Sigmoid colon (tissue), 7 donors: ENCODE results near the gene TSEN54. TPM values are rescaled to one million over a fixed set of nuclear protein-coding genes. Genes with fewer than 3 reads are reported as not detected.
A peak's percentile ranks its signal among the peaks of the same experiment; 100 is the strongest.
"Not testable (repeated sequence)": the region's sequence is repeated elsewhere in the genome, so short reads cannot be mapped to it uniquely, and the experiment has no call there.

ENCODE experiments used
- DNase-seq: peaks from one replicate; pipeline ENCODE4 v3.0.0-alpha.2; 2019
- H3K27ac ChIP-seq, 4 donors: fragments of 200-600 bp; sonication (generic); one replicate each; pipeline ENCODE4 v1.5.1; 2016 to 2019; ENCODE audit warnings: mild to moderate bottlenecking in 1 of 4
- H3K27me3 ChIP-seq, 3 donors: fragments of 200-600 bp; sonication (generic); one replicate each; pipeline ENCODE4 v1.5.1; 2019; ENCODE audit warnings: mild to moderate bottlenecking in 1 of 3
- H3K36me3 ChIP-seq, 4 donors: fragments of 200-600 bp; sonication (generic); one replicate each; pipeline ENCODE4 v1.5.1; 2016 to 2019
- H3K4me1 ChIP-seq, 4 donors: fragments of 200-600 bp; sonication (generic); one replicate each; pipeline ENCODE4 v1.5.1; 2017 to 2019
- H3K4me3 ChIP-seq, 4 donors: fragments of 200-600 bp; sonication (generic); one replicate each; pipeline ENCODE4 v1.5.1; 2017 to 2019; ENCODE audit warnings: mild to moderate bottlenecking in 2 of 4, moderate library complexity in 1 of 4
- H3K9me3 ChIP-seq, 4 donors: fragments of 200-600 bp in 3 of 4; sonication (generic) in 3 of 4; one replicate each; pipeline versions ENCODE4 v1.5.1 to v1.6.1; 2013 to 2019
- EP300 ChIP-seq, 4 donors: sonication (generic); formaldehyde crosslinking; IDR thresholded peaks; one replicate each; pipeline ENCODE4 v1.6.1; 2017; ENCODE audit warnings: antibody characterized with exemption in 4 of 4
- POLR2A ChIP-seq, 2 donors: fragments of 450-650 bp; IDR thresholded peaks; one replicate each; pipeline ENCODE4 v1.6.1; 2016; ENCODE audit warnings: antibody characterized with exemption in 2 of 2, mild to moderate bottlenecking in 2 of 2, moderate library complexity in 2 of 2
- POLR2AphosphoS5 ChIP-seq, 4 donors: sonication (generic); formaldehyde crosslinking; IDR thresholded peaks; one replicate each; pipeline ENCODE4 v1.6.1; 2017; ENCODE audit warnings: antibody characterized with exemption in 4 of 4
- WGBS, 2 donors: extraction: QIAGEN DNeasy Blood & Tissue Kit; methylation state at CpG; one replicate each; pipeline ENCODE4 v1.1.7; 2013; 5-methylcytosine and 5-hydroxymethylcytosine counted together
- intact Hi-C: fragments of 100-400 bp; cut with DNase I; formaldehyde crosslinking; loops from one replicate; pipeline ENCODE4 v1.15.1; 2023
- polyA plus RNA-seq, 3 donors: library from polyadenylated mRNA; stranded (reverse); fragments of 200-250 nt; gene quantifications; one replicate each; pipeline ENCODE4 v1.2.3, GENCODE V29; 2013
- total RNA-seq, 4 donors: library from RNA; depleted of rRNA; stranded (reverse); fragments of >200 nt; gene quantifications; one replicate each; pipeline ENCODE4 v1.1.0, GENCODE V29; 2016
- TF ChIP-seq, protein P1 (sequence below), 4 experiments: fragments of 450-650 bp in 3 of 4; fragments of 200-600 bp in 1 of 4; IDR thresholded peaks; one replicate each; pipeline ENCODE4 v1.5.1; 2016 to 2019; ENCODE audit warnings: antibody characterized with exemption in 4 of 4, mild to moderate bottlenecking in 3 of 4, moderate library complexity in 2 of 4
- donor health status: healthy with polysubstance abuse.
- donor health status: Bipolar disorder and iron deficiency.
- donor health status: healthy.

Gene TSEN54
- total and polyA plus RNA-seq, 7 donors = 11.1 to 43.7 (median 25.3) TPM

DNA sequence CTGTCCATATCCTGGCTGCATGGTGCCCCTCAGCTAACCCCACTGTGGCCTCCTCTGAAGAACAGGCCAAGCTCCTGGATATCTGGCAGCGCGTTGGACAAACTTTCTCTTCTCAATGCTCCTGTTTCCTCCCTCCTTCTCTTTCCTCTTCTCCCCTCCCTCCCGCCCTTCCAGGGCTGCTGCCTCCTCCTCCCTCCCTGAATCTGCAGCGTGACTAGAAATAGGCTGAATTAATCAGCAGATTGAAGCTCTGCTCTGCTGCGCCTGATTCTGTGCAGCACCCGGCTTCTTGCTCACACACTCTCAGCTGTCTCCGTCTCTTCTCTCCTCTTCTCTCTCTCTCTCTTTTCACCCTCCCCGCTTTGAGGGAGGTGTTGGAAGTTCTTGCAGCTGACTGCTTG, 40.1 kb upstream of the TSEN54 start:
- intact Hi-C loops = loop anchor here (5.0 kb wide), 1 partner anchor 36 kb away; no protein-coding TSS in a partner anchor
- no peak for DNase-seq
- Histone ChIP-seq H3K4me1 (peaks cover 0 to 33% (median 30%) of the 10 kb centered on the region in 4 donors), H3K27ac (peak overlapping the region; percentile 71 to 78 (median 74)), H3K4me3 (peak overlapping the region in 2 of 4 donors; percentile 4 to 8), H3K9me3 (no peaks in the 10 kb centered on the region), H3K36me3 (peaks cover 3 to 19% (median 9%) of the 10 kb centered on the region in 4 donors), H3K27me3 (no peaks in the 10 kb centered on the region)
- TF ChIP-seq POLR2AphosphoS5 (IDR thresholded peaks at IDR 0.05) (no peak), EP300 (IDR thresholded peaks at IDR 0.05) (no peak), POLR2A (IDR thresholded peaks at IDR 0.05) (no peak)
- TF ChIP-seq, protein P1, sequence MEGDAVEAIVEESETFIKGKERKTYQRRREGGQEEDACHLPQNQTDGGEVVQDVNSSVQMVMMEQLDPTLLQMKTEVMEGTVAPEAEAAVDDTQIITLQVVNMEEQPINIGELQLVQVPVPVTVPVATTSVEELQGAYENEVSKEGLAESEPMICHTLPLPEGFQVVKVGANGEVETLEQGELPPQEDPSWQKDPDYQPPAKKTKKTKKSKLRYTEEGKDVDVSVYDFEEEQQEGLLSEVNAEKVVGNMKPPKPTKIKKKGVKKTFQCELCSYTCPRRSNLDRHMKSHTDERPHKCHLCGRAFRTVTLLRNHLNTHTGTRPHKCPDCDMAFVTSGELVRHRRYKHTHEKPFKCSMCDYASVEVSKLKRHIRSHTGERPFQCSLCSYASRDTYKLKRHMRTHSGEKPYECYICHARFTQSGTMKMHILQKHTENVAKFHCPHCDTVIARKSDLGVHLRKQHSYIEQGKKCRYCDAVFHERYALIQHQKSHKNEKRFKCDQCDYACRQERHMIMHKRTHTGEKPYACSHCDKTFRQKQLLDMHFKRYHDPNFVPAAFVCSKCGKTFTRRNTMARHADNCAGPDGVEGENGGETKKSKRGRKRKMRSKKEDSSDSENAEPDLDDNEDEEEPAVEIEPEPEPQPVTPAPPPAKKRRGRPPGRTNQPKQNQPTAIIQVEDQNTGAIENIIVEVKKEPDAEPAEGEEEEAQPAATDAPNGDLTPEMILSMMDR (IDR thresholded peaks at IDR 0.05) = no peak
- WGBS, 2 donors = 67 to 87% methylated on average over 8 of the region's 8 CpGs

- H3K4me1 ChIP-seq = peaks cover 0 to 33% (median 30%) of the 10 kb centered on the region in 4 donors
- WGBS, 2 donors = 78 to 79% methylated on average over 11 of the region's 11 CpGs
- intact Hi-C loops = loop anchor here (5.0 kb wide), 1 partner anchor 35 kb away; no protein-coding TSS in a partner anchor
- H3K36me3 ChIP-seq = peaks cover 2 to 18% (median 6%) of the 10 kb centered on the region in 4 donors
- DNase-seq = no peak
- peak overlapping the region in 2 of 4 donors; percentile 4 to 8 for H3K4me3 ChIP-seq
- H3K27me3 ChIP-seq = no peaks in the 10 kb centered on the region
- TF ChIP-seq EP300 (IDR thresholded peaks at IDR 0.05) = no peak
- TF ChIP-seq POLR2A (IDR thresholded peaks at IDR 0.05) = no peak
- TF ChIP-seq POLR2AphosphoS5 (IDR thresholded peaks at IDR 0.05) = no peak
- TF ChIP-seq, protein P1 (IDR thresholded peaks at IDR 0.05) = no peak
- peak overlapping the region; percentile 71 to 78 (median 74) for H3K27ac ChIP-seq
- no peaks in the 10 kb centered on the region for H3K9me3 ChIP-seq
These were observed 39.4 kb upstream of the TSEN54 start for GRCh38 chr17:75476752-75477489.

DNA sequence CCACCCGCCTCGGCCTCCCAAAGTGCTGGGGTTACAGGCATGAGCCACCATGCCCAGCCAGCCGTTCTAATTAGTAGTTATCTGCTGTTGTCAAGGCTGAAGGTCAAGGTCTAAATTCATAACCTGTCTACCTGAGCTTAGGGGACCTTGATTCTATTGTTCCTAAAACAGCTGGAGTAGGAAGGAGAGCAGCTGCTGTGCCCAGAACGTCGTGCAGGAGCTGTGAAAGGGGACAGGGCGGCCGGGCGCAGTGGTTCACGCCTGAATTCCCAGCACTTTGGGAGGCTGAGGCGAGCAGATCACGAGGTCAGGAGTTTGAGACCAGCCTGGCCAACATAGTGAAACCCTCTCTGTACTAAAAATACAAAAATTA, 38.9 kb upstream of the TSEN54 start:
- H3K4me1 ChIP-seq = peaks cover 0 to 33% (median 30%) of the 10 kb centered on the region in 4 donors
- DNase-seq = not testable (repeated sequence)
- intact Hi-C loops = loop anchor here (5.0 kb wide), 1 partner anchor 35 kb away; no protein-coding TSS in a partner anchor

GRCh38 chr17:75478508-75478907, 37.8 kb upstream of the TSEN54 start:
- H3K9me3 ChIP-seq = no peaks in the 10 kb centered on the region
- TF ChIP-seq EP300 (IDR thresholded peaks at IDR 0.05) (no peak), POLR2AphosphoS5 (IDR thresholded peaks at IDR 0.05) (no peak), POLR2A (IDR thresholded peaks at IDR 0.05) (no peak)
- TF ChIP-seq, protein P1 (IDR thresholded peaks at IDR 0.05) = no peak
- peaks cover 0 to 2% (median 0%) of the 10 kb centered on the region in 4 donors for H3K36me3 ChIP-seq
- intact Hi-C loops = loop anchor here (5.0 kb wide), 1 partner anchor 34 kb away; no protein-coding TSS in a partner anchor
- H3K4me3 ChIP-seq = no peak overlapping the region
- WGBS, 2 donors = 90 to 92% methylated on average over 7 of the region's 7 CpGs
- no peaks in the 10 kb centered on the region for H3K27me3 ChIP-seq
- H3K4me1 ChIP-seq = peaks cover 0 to 33% (median 30%) of the 10 kb centered on the region in 4 donors
- H3K27ac ChIP-seq = peak overlapping the region in 1 of 4 donors; percentile 20
- DNase-seq = no peak

More for the DNA sequence above, 38.9 kb upstream of the TSEN54 start:
- WGBS, 2 donors = 77 to 91% methylated on average over 11 of the region's 11 CpGs
- not testable (repeated sequence) for H3K4me3 ChIP-seq, H3K9me3 ChIP-seq, H3K27me3 ChIP-seq
- Histone ChIP-seq H3K36me3 (peaks cover 0 to 12% (median 2%) of the 10 kb centered on the region in 4 donors), H3K27ac (peak overlapping the region; percentile 71 to 78 (median 74))

DNA sequence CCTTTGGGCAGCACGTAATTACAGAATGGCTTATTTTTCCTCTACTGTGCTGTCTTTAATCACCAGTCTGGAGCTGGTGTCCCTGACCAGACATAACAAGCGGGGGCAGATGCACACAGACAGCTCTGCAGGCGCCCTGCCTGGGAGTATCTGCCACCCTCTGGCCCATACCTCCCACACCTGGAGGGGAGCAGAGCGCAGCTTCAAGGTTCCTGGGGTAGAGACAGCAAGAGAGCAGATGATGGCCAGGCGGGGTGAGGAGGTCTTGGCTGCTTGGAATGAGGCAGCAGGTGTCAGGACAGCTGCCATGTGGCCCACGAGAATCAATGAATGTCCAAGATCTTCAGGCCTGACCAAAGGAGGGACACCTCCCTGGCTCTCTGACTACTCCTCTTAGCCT, 36.0 kb upstream of the TSEN54 start:
- H3K27me3 ChIP-seq = no peaks in the 10 kb centered on the region
- no peak overlapping the region for H3K4me3 ChIP-seq
- no peaks in the 10 kb centered on the region for H3K9me3 ChIP-seq
- WGBS, 2 donors = 89 to 96% methylated on average over 6 of the region's 6 CpGs
- peaks cover 0 to 25% (median 24%) of the 10 kb centered on the region in 4 donors for H3K4me1 ChIP-seq
- DNase-seq = no peak
- TF ChIP-seq EP300 (IDR thresholded peaks at IDR 0.05) (no peak), POLR2AphosphoS5 (IDR thresholded peaks at IDR 0.05) (no peak), POLR2A (IDR thresholded peaks at IDR 0.05) (no peak)
- TF ChIP-seq, protein P1 (IDR thresholded peaks at IDR 0.05) = no peak
- intact Hi-C loops = no loop called here
- H3K36me3 ChIP-seq = no peaks in the 10 kb centered on the region
- H3K27ac ChIP-seq = no peak overlapping the region
